CD14-positive monocyte (primary cell): ENCODE data around the gene OGN. TPM values are rescaled to one million over a fixed set of nuclear protein-coding genes. Genes with fewer than 3 reads are reported as not detected.

Experiments used
- DNase-seq, 3 donors: peaks; one replicate each; pipeline ENCODE4 v3.0.0-alpha.2; 2011 to 2022
- H2AFZ ChIP-seq: 2 replicates; pipeline ENCODE4 v1.6.0; 2012; ENCODE audit warnings: mild to moderate bottlenecking, low read depth, low read length, inconsistent platforms; ENCODE audit not compliant: insufficient read depth, poor library complexity, severe bottlenecking
- H3K27ac ChIP-seq, 2 donors: 1 replicate in 1 of 2; 2 replicates in 1 of 2; pipeline ENCODE4 v1.5.1; 2012 to 2013; ENCODE audit warnings: low read length in 2 of 2, control low read depth in 1 of 2, inconsistent platforms in 1 of 2, low read depth in 1 of 2, mild to moderate bottlenecking in 1 of 2
- H3K27me3 ChIP-seq, 2 donors: one replicate each; pipeline versions ENCODE4 v1.6.0 to v1.6.1; 2011 to 2013; ENCODE audit warnings: low read length in 2 of 2; ENCODE audit not compliant: control insufficient read depth in 2 of 2, insufficient read depth in 2 of 2
- H3K36me3 ChIP-seq, 2 donors: replicated peaks in 1 of 2; 1 replicate in 1 of 2; 2 replicates in 1 of 2; pipeline versions ENCODE4 v1.5.1 to v1.6.1; 2012 to 2013; ENCODE audit warnings: low read length in 2 of 2, control low read depth in 1 of 2, inconsistent platforms in 1 of 2, mild to moderate bottlenecking in 1 of 2; ENCODE audit not compliant: insufficient read depth in 2 of 2, control insufficient read depth in 1 of 2
- H3K4me1 ChIP-seq, 2 donors: 1 replicate in 1 of 2; 2 replicates in 1 of 2; pipeline versions ENCODE4 v1.5.1 to v1.6.1; 2012 to 2013; ENCODE audit warnings: low read length in 2 of 2, control low read depth in 1 of 2, inconsistent platforms in 1 of 2, mild to moderate bottlenecking in 1 of 2, moderate library complexity in 1 of 2; ENCODE audit not compliant: insufficient read depth in 2 of 2, control insufficient read depth in 1 of 2
- H3K4me2 ChIP-seq: replicated peaks from 2 replicates; pipeline ENCODE3; 2012; ENCODE audit warnings: low read length, moderate library complexity, mild to moderate bottlenecking; ENCODE audit not compliant: poor library complexity, severe bottlenecking; ENCODE audit errors: extremely low read depth
- H3K4me3 ChIP-seq, 3 experiments: fragments of 200-600 bp in 1 of 3; sonication (generic) in 1 of 3; replicated peaks in 1 of 3; 1 replicate in 2 of 3; 2 replicates in 1 of 3; pipeline ENCODE4 v1.5.1; 2011 to 2013; ENCODE audit warnings: low read length in 3 of 3, mild to moderate bottlenecking in 3 of 3, control low read depth in 2 of 3, low read depth in 2 of 3, inconsistent platforms in 1 of 3, moderate library complexity in 1 of 3
- H3K79me2 ChIP-seq: 2 replicates; pipeline ENCODE4 v1.6.0; 2012; ENCODE audit warnings: mild to moderate bottlenecking, control low read depth, inconsistent platforms, low read length, moderate library complexity; ENCODE audit not compliant: insufficient read depth
- H3K9ac ChIP-seq: 2 replicates; pipeline ENCODE4 v1.6.0; 2017; ENCODE audit warnings: low read length, mild to moderate bottlenecking; ENCODE audit not compliant: insufficient read depth, poor library complexity, severe bottlenecking
- H3K9me3 ChIP-seq, 2 donors: replicated peaks in 1 of 2; 1 replicate in 1 of 2; 2 replicates in 1 of 2; pipeline versions ENCODE4 v1.5.1 to v1.6.1; 2012 to 2013; ENCODE audit warnings: low read length in 2 of 2, control low read depth in 1 of 2; ENCODE audit not compliant: control insufficient read depth in 1 of 2, insufficient read depth in 1 of 2
- H4K20me1 ChIP-seq: 2 replicates; pipeline ENCODE4 v1.6.0; 2012; ENCODE audit warnings: mild to moderate bottlenecking, low read length, control low read depth, moderate library complexity; ENCODE audit not compliant: insufficient read depth
- H3K27ac Mint-ChIP-seq, 7 donors: one replicate each; pipeline ENCODE4 v1.8.0; 2020; ENCODE audit warnings: mild to moderate bottlenecking in 7 of 7, mixed read lengths in 7 of 7, moderate library complexity in 6 of 7, inconsistent platforms in 2 of 7
- H3K27me3 Mint-ChIP-seq, 3 donors: one replicate each; pipeline ENCODE4 v1.8.0; 2021 to 2022; ENCODE audit warnings: low read depth in 3 of 3, mild to moderate bottlenecking in 3 of 3, mixed read lengths in 3 of 3, moderate library complexity in 3 of 3, inconsistent platforms in 1 of 3
- H3K36me3 Mint-ChIP-seq, 2 donors: one replicate each; pipeline ENCODE4 v1.8.0; 2020; ENCODE audit warnings: mixed read lengths in 2 of 2, inconsistent platforms in 1 of 2, mild to moderate bottlenecking in 1 of 2
- H3K4me1 Mint-ChIP-seq: one replicate; pipeline ENCODE4 v1.8.0; 2020; ENCODE audit warnings: mild to moderate bottlenecking, mixed read lengths
- H3K4me3 Mint-ChIP-seq, 2 donors: one replicate each; pipeline ENCODE4 v1.8.0; 2020; ENCODE audit warnings: mild to moderate bottlenecking in 2 of 2, mixed read lengths in 2 of 2, moderate library complexity in 1 of 2
- H3K9me3 Mint-ChIP-seq, 7 donors: one replicate each; pipeline ENCODE4 v1.8.0; 2020 to 2022; ENCODE audit warnings: mixed read lengths in 7 of 7, mild to moderate bottlenecking in 6 of 7, moderate library complexity in 6 of 7, inconsistent platforms in 2 of 7
- WGBS: methylation state at CpG from one replicate; pipeline ENCODE4 v1.1.5; 2013; ENCODE audit warnings: missing lambda C conversion rate; ENCODE audit not compliant: insufficient coverage; 5-methylcytosine and 5-hydroxymethylcytosine counted together
- intact Hi-C, 2 donors: fragments of 100-400 bp; cut with micrococcal nuclease; formaldehyde crosslinking; loops; one replicate each; pipeline versions ENCODE4 v1.15.0 to v1.15.1; 2023
- polyA plus RNA-seq, 3 donors: library from polyadenylated mRNA; depleted of rRNA in 1 of 3; unstranded in 2 of 3; stranded (reverse) in 1 of 3; fragments of 300-500 nt in 2 of 3; fragments of >200 nt in 1 of 3; fragmentation: Illumina TruSeq in 2 of 3; gene quantifications; 1 replicate in 2 of 3; 2 replicates in 1 of 3; pipeline ENCODE4 v1.2.3, GENCODE V29; 2012 to 2021
- TF ChIP-seq, protein P1 (sequence below): fragments of 200-600 bp; IDR thresholded peaks from one replicate; pipeline ENCODE4 v1.8.0; 2022; ENCODE audit warnings: antibody characterized with exemption, mild to moderate bottlenecking

The OGN gene
- polyA plus RNA-seq, 3 donors: not detected

DNA sequence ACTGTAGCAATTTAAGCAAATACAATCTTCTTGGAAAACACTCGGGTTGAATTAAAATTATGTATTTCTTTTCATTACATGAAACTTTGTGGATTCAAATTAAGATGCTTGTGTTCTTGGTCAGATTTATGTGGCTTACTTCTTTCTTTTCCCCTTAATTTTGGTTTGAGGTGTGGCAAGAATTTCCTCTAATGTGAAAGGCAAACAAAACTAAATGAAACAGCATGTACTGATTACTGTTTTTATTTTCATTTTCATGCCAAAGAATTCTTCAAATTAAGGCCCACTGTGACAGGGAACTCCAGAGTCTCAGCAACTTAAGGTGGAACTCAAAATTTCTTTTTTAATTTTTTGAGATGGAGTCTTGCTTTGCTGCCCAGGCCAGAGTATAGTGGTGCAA lies 20.0 kb upstream of the OGN start, which contains the start of gene OMD:
Gene OMD (minus strand): TSS at position 132 of the 400 bp plus-strand sequence. CDS start 6,913 bp downstream, outside the sequence.
- peak within 1 kb of the TSS in 1 of 7 donors; percentile 19 for H3K27ac Mint-ChIP-seq
- peaks cover 3 to 4% of the 10 kb centered on the region in 2 donors for H3K36me3 Mint-ChIP-seq
- no peaks in the 10 kb centered on the region for H3K9me3 Mint-ChIP-seq
- Histone ChIP-seq H3K4me3 (no peak within 1 kb of the TSS), H4K20me1 (no peaks in the 10 kb centered on the region), H3K9me3 (no peaks in the 10 kb centered on the region), H3K4me2 (no peak within 1 kb of the TSS), H2AFZ (no peak within 1 kb of the TSS), H3K9ac (no peak within 1 kb of the TSS), H3K4me1 (no peaks in the 10 kb centered on the region), H3K36me3 (no peaks in the 10 kb centered on the region), H3K79me2 (no peaks in the 10 kb centered on the region), H3K27ac (no peak within 1 kb of the TSS), H3K27me3 (no peaks in the 10 kb centered on the region)
- peaks cover 5% of the 10 kb centered on the region for H3K4me1 Mint-ChIP-seq
- no peak within 1 kb of the TSS for H3K4me3 Mint-ChIP-seq
- no peak for DNase-seq
- TF ChIP-seq, protein P1, sequence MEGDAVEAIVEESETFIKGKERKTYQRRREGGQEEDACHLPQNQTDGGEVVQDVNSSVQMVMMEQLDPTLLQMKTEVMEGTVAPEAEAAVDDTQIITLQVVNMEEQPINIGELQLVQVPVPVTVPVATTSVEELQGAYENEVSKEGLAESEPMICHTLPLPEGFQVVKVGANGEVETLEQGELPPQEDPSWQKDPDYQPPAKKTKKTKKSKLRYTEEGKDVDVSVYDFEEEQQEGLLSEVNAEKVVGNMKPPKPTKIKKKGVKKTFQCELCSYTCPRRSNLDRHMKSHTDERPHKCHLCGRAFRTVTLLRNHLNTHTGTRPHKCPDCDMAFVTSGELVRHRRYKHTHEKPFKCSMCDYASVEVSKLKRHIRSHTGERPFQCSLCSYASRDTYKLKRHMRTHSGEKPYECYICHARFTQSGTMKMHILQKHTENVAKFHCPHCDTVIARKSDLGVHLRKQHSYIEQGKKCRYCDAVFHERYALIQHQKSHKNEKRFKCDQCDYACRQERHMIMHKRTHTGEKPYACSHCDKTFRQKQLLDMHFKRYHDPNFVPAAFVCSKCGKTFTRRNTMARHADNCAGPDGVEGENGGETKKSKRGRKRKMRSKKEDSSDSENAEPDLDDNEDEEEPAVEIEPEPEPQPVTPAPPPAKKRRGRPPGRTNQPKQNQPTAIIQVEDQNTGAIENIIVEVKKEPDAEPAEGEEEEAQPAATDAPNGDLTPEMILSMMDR: no peak
- WGBS: no CpG with 5 or more reads among the region's 1 CpG
- no peaks in the 10 kb centered on the region for H3K27me3 Mint-ChIP-seq
- intact Hi-C loops: no loop called here

DNA sequence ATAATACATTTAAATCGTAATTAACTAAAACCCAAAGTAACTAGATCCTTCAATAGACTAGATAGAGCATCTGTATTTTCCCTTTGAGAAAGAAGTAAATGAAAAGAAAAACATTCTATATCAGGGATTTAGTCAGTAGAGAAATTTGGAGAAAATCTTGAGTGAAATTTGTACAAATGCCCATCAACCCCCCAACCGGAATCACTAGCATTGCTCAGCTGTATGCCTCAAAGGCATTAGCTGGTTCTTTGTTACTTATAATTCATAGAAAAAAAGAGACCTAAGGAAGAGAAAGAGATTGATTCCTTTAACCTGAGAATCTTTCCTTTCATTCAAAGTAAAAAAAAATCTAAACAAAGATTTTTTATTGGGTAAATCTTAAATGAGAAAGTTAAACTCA lies 19.2 kb upstream of the OGN start:
- Mint-ChIP-seq H3K4me3 (no peak overlapping the region), H3K27ac (no peak overlapping the region), H3K9me3 (no peaks in the 10 kb centered on the region), H3K27me3 (peaks cover 0 to 2% (median 0%) of the 10 kb centered on the region in 3 donors), H3K36me3 (peaks cover 3 to 4% of the 10 kb centered on the region in 2 donors), H3K4me1 (peaks cover 5% of the 10 kb centered on the region)
- Histone ChIP-seq H2AFZ (no peak overlapping the region), H3K4me2 (no peak overlapping the region), H3K27me3 (no peaks in the 10 kb centered on the region), H3K36me3 (no peaks in the 10 kb centered on the region), H3K27ac (no peak overlapping the region), H3K9ac (no peak overlapping the region), H3K9me3 (no peaks in the 10 kb centered on the region), H4K20me1 (no peaks in the 10 kb centered on the region), H3K4me1 (no peaks in the 10 kb centered on the region), H3K4me3 (no peak overlapping the region), H3K79me2 (no peaks in the 10 kb centered on the region)
- intact Hi-C loops: no loop called here
- no CpG with 5 or more reads among the region's 2 CpGs for WGBS
- DNase-seq: no peak
- TF ChIP-seq, protein P1: no peak
